Measurements from ENCODE around the gene YIPF5.

YIPF5 gene

DNA sequence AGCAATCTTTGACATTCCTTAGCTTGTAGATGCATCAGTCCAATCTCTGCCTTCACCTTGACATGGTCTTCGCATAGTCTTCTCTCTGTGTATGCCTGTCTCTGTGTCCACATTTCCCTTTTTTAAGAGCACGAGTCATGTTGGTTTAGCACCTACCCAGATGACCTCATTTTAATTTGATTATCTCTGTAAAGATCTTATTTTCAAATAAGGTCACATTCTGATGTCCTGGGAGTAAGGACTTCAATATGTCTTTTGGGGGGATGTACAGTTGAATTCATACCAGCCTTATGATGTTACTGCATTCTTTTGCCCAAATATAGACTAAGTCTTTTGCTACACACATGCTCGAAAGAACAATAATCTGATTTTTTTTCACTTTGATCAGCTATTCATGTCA, 7.1 kb upstream of the YIPF5 start:
- DNase-seq: no peak

DNA sequence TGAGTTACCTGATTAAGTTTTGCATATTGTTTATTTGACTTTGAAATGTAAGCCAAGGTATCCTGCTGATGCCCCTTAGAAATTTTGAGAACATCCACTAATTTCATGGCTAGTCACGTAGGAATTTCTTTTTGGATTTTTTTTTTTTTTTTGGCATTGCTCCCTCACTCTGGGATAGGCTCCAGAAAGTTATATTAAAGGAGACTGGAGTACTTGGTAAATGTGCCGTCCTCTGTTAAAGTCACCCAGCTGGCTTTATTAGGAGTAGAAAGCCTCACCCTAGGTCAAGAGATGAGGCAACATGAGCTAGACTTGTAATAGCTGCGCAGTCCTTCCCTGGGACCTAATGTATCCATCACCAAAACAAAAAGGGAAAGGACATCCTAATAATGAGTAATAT, 3.3 kb upstream of the YIPF5 start:
- no peak for DNase-seq

DNA sequence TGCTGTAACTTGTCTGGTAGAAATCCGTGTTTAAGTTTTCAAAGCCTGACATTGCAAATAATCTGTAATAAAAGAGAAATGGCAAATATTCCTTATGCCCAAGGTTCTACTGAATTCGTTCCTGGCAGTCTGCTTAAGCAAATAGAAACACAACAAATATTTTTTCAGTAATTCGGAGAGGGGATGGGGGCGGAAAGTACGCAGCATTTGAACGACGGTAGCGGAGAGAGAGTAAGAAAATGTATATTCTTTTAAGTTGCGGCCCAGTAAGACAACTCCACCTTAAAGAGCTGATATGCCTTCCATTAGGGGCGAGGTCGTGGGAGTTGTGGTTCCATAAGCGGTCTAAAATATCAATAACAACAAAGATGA, 569 bp downstream of the YIPF5 start:
- no peak for DNase-seq

DNA sequence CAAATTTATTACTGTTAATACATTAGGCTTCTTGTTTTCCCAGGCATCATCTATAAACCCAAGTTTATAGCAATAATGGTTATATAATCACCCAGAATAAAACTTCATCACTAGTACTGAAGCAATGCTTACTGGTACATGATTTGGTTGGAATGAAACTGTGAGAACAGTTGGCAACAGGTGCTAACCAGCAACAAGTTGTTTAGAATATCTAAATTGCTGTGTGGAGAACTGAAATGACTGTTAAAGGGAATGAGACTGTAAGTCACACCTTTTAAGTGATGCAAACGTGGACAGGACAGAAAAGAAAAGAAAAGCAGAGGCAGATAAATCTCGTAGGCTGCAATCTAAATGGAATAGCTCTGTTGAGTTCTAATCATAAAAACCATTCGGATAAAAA, 2.5 kb downstream of the YIPF5 start:
- no peak for DNase-seq

DNA sequence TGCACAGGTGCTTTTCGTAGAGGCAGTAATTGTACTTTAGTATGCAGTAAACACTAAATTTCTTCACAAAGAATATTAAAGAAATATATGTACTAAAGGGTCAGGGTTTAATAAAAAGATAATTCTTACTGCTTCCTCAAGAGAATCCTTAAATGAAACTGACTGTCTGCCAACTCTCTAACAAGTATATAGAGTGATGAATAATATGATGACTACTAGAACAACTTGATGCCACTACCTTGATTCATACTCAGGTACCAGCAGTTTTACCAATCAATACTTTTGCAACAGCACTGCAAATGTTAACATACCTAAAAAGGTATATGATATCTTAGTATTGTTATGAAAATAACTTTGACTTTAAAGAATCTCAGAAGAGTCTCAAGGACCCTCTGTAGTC, 3.8 kb downstream of the YIPF5 start:
- DNase-seq: no peak

DNA sequence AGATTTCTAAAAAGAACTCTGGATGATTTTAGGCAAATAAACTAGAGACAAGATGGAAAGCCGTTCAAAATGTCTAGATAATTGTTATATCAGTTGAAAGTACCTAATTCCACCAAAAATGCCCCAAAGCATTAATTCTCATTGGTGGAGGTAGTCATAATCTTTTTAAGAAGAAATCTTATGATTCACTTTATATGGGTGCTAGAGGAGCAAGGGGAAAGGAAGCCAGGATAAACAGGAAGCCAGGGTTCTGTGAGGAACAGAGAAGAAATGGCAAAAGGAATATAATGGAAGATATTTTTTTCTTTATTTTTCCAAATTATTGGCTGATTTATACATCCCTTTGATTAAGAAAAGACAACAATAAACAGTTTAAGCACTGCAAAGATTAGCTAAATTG, 7.8 kb downstream of the YIPF5 start:
- DNase-seq: no peak

DNA sequence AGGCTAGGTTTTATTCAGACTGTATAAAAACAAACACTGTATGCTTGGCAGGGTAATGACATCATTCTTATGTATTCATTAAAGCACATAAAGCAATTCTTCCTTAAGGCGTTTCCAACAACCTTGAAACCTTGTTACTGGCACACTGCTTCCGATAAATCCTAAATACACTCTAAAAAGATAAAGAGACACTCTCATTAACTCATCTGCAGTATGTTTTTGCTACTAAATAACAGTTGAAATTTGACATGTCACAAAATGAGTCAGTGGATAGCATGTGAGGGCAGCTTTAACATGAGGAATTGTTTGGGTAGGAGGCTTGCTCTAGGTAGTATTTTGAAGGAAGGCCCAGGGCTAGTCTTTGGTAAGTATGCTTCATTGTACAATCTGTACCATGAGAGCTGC, 13.7 kb downstream of the YIPF5 start:
- no peak for DNase-seq

DNA sequence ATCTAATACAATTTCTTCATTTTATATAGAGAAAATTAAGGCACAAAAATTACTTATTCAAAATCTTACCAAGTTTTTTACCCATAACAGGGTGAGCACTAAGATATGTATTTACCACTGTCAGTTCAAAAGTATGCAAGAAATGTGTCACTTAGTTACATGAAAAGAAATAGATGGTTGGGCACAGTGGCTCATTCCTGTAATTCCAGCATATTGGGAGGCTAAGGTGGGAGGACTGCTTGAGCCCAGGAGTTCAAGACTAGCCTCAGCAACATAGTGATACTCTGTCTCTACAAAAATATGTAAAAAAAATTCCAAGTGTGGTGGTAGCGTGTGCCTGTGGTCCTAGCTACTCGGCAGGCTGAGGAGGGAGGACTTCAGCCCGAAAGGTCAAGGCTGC, 19.4 kb downstream of the YIPF5 start:
- no peak for DNase-seq

DNA sequence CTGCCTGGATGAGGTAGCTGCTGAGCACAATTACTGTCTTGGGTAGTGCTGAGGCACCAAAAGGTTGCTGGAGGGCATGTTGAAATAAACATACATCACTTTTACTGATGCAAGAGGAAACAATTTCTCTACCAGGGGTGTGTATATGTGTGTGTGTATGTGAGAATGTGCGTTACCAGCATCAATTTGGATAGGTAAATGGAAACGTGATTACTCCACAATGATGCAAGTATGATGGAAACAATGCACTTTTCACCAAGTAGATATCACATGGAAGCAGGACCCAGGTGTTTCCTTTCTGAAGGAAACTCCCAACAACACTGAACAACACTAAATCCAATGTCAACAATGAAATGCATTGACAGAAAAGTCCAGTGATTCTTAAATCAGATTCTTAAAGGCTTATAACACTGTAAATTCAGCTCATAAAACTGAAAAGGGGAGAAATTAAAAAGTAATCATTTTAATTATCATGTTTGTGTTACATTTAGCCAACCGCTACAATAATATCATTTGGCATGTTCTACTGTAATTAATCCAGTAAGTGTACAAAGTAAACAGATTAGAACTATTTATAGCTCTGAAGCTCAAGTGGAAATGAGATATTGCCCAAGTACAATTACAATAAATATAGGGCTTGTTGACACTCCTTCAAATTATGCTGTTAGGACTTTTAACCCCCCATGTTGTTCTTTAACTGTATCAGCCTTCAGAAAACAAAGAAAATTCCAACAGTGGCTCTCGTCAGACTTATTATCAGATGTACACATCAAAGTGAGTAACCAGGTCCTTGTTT, 25.3 kb downstream of the YIPF5 start:
- no peak for DNase-seq

DNA sequence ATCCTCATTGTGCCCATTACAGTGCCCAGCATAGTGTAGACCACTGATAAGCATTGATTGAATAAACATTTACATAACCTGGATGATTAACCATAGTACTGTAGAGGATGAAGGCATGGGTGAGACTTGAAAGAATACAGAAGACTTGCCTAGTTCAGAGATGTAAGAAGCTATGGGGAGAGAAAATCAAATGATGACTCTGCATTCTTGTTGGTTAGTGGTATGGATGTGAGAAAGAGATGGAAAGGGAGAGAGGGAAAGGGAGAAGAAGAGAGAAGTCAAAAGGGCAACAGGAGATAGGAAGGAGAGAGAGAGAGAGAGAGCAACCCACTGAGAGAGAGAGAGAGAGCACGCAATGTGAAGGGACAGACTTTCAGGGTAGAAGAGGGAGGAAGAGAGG, 26.8 kb downstream of the YIPF5 start:
- DNase-seq: no peak

DNA sequence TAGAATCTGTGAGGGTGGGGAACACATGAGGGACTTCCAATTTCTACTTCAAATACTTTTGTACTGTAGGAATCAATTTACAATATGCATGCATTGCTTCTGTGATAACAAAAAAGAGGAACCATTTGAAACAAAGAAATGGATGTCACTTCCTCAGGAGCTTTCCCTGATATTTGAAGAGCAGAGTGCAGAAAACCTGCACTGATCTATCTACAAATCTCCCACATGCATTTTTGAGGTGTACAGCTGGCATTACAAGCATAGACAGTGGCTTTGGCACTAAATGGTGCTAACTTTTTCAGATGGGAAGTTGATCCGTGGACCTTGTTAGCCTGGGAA, 27.7 kb downstream of the YIPF5 start:
- no peak for DNase-seq

DNA sequence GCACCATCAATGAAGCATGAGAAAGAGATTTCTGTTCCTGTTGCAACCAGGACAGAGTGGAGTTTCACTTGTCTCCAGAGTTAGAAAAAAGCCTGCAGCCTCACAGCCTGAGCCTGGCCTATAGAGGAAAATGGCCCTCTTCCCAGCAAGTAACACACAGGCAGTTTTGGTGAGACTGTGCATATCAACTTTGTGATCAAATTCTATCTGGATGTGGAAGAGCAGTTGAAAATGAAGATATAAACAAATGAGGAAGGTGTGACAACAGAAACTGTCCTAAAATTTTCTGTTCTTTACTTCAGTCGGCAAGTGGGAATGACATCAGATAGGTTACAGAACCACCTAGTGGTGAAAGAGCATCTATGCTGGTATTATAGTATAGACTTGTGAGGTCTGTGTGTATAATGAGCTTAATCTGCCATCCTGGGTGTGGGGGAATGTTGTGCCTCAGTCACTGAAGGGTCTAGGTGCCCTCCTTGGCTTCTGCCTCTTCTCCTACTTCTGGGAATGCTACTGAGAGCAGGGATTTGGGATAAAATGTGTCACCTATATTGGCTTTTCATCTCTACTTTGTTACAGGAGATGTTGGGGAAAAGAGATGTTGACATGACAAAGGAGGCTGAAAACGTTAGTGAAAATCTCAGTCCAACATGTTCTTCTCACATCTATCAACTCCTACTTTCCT, 28.2 kb downstream of the YIPF5 start:
- peak in 1 of 2 experiments; percentile 67 for DNase-seq

DNA sequence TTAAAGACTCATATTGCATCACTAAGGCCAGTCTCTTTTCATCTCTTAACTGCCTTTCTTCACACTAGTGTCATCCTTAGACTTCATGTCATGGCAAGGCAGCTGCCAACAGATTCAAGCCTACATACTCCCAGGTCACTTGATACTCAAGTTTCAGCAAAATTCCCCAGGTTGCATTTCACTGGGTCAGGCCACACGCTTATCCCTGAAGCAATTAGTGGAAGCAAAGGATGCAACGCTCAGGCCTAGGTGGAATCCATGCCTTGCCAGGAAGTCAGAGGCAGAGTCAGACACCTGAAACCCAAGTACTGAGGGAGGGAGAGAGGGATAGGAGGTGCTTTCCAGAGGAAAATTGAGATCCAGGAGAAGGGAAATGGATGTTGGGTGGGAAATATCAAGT, 28.9 kb downstream of the YIPF5 start:
- DNase-seq: no peak

DNA sequence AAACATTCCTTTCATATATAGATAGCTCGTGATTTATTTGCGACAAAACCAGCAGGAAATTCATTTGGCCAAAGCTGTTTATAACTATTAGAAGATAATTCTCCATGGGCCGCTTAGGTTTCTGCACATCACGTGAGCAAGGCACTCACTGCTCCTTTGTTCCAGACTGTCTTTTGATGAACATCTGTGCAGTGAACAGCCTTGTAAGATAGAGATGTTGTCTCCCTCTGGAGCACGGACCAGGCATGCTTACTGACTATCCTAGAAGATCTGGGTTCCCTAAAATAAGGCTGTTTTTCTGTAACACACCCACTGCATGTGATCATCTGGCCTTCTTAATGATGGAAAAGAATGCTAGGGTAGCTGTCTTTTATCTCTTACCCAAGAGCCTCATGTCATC, 30.9 kb downstream of the YIPF5 start:
- DNase-seq: peak; percentile 52 to 67

DNA sequence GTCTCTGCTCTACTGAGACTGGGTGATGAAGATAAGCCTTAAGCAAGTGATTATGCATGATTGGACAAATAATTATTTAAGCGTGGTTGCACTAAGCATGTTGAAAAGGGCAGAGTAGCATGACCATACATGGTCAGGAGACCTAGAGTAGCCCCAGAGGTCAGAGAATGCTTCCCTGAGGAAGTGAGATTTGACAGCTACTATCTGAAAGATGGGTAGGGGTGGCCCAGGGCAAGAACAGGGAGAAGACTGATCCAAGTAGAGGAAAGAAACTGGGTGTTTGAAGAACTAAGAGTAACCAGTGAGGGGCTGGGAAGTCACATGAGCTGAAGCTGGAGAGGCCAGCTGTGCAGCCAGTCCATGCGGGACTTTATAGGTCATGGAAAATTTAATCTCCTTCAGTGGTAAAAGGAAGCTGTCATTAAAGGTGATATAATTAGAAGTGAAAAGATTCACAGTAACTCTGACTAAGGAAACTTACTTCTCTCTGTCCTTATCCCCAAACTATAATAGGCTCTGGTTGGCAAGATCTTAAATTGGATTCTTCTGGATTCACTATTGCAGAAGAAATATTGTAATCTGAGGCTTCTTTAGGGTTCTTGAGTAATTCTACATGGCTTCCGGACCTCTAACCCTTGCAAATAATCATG, 35.2 kb downstream of the YIPF5 start:
- DNase-seq: no peak

DNA sequence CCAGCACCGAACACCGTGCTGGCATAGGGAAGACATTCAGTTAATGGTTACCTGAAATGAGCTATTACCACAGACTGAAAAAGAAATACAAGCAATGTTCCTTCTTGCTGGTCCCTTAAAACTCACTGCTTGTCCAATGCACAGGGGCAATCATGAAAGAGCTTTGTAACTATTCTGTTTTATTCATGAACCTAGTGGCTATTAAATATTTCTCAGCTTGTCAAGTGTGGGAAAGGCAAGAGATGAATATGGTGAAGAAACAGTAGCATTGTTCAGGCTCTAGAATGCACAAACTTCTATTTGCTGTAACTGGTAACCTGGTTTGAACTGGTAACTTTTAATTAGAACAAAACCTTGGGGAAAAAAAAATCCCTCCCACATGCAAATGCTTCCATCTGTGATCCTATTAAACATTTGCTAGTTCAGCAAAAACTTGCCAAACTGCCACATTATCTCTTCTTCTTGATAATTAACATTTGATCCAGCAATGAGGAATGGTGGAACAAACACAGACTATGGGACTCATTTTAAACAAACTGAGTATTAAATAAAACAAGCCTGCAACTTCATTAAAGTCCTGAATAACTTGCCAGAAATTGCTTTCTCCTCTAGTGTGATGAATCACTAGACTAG, 36.1 kb downstream of the YIPF5 start:
- DNase-seq: no peak

DNA sequence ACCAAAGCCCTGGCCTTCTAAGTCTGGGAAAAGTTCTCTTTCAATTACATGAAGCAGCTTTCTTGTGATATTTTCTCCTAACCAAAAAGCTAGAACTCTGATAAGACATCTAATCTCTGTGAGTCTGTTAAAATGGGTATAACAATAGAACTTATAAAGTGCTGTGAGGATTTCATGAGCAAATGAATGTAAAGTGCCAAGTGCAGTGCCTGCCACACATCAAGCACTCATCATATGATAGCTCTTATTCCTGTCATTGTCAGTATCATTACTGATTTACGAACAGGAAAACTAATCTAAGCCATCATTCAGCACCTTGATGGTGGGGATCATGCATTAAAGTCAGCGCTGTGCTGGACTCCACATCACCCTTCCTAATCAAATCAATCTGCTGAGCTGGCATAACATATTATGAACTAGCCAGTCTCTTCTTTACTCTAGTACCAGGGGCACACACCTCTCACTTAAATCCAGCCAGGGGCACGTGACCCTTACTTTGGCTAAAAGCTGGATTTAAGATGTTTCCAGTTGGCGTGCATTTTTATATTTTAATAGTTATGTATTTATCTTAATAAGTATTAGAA, 37.3 kb downstream of the YIPF5 start:
- no peak for DNase-seq

DNA sequence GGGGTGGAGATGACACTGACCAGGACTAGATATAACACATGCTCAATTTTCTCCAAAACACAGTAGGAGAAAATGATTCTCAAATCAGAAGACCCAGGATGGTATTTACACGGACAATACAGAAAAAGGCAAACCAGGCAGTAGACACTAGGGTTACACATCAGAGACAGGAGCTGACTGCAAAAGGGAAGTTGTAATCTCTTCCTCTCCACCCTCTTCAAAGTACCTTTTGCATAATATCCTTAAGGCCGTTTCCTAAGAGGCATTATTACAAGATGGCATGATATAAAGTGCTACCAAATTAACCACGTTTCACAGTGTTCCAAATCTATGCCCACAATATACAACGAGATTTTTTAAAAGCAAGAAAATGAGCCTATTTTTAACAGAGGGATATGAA, 39.2 kb downstream of the YIPF5 start:
- DNase-seq: no peak

DNA sequence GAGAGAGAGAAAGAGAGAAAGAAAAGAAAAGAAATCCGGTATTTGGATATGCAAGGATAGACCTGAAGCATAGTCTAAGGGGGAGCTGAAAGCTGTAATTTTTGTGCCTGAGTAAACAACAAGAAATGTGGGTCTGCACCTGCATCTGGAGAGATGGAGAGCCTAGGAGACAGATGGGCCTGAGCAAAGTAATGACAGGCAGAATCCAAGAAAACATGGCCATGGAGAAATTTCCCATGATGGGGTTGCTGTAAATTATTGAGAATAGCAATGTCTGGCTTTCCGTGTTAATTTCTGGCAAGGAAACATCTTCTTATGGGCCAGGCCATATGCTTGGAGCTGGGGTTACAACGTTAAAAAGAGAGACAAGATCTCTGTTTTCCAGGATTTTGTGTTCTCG, 40.2 kb downstream of the YIPF5 start:
- DNase-seq: no peak

DNA sequence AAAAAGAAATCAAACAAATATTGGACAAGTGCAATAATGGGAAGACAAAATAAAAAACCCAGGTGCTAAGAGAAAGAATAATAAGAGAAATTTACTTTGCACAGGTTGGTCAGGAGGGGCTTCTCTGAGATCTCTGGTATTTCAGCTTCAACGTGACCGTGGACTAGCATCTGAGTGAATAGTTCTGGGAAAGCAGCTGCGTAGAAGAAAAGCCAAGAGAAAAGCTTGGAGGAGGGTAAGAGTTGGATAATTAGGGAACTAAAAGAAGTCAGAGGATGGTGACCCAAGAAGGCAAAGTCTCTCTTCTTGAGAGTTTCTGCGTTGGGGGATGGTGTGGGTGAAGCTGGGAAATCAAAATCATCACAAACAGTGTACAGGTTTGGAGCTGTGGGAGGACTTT, 41.6 kb downstream of the YIPF5 start:
- DNase-seq: no peak

DNA sequence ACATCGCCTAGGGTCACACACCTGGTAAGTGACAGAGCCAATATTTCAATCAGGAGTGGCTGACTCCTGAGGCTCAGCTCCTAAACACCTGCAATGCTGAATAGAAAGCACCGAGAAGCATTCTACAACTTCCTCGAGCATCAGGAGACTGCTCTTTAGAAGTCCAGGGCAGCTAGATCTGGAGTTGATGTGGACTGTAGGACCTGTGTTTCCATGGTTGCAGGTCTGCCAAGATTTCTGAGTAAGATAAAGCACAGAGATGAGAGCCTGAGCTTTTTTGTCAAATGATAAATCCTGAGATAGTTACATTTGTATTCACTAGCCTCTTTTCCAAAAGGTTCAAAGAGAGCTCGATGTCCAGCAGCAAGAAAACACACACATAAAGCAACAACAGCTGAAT, 43.8 kb downstream of the YIPF5 start:
- no peak for DNase-seq

DNA sequence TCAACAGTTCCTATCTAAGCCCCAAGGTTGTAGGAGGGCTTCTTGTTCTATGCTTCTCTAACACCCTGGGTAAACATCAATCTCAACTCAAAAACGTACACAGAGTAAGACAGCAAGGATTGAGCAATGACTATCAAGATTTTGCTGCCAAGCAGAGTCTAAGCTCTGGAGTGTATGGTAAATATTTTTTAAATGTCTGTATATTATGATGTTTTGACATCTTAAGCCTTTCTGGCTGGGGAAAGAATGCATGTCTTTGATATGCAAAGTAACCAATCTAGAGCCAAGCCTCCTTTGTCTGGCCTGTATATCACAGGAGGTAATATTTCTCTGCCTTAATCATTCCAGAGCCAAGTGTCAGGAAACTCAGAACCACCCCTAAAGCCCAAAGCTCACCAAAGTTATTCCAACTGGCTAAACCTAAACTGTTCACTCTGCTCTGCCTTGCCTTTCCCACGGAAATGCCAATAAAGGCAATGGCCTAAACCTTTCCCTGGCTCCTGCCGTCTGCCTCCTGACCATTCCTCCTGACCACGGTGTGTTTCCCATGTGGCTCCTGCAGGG, 45.2 kb downstream of the YIPF5 start:
- no peak for DNase-seq

DNA sequence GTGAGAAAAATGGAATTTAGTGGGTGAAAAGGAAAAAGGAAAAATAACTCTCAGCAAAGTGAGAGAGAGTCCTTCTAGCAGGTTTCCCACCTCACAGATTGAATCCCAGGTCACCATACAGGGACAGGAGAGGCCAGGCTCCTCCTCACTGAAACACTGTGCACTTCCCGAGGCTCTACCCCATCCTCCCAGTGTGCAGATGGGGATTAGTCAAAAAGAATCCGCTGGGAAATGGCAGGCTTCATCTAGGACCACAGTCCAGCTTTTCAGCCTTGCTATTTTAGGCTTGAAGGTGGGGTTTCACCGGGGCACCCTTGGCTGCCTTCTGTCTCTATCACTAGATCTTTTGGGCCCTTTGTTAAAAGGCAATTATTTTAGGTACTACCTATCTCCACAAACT, 47.8 kb downstream of the YIPF5 start:
- DNase-seq: peak; percentile 31 to 75

Measured in NCI-H524 (cell line).